ENCODE results near the gene IFNA8.

GRCh38 chr9:21428235-21428634 lies 19.3 kb downstream of the IFNA8 start:
- no peak for TF ChIP-seq POLR2A (IDR thresholded peaks at IDR 0.05)
- no peak for TF ChIP-seq CTCF (IDR thresholded peaks at IDR 0.05)

Data from testis (tissue), 2 donors.